HCT116 (cell line): ENCODE data around the gene TMEM132D. TPM values are rescaled to one million over a fixed set of nuclear protein-coding genes. Genes with fewer than 3 reads are reported as not detected.

Experiments
- ATAC-seq: fragments of 200-7000 bp; cut with Tn5 transposase; 2 replicates; pipeline ENCODE4 v1.9.1; 2020; ENCODE audit warnings: mild to moderate bottlenecking, moderate library complexity
- BruUV-seq: library from RNA; stranded (reverse); fragments of 400-500 nt; replicated peaks from 2 replicates; lab custom pipeline; 2021; lab: Mats Ljungman, UMichigan
- CTCF ChIA-PET: fragments of 300-600 bp; sonication (Branson Sonifier 250); formaldehyde crosslinking; loops from one replicate; lab custom pipeline; 2021; ENCODE audit warnings: antibody characterized with exemption; lab: Charles Lee
- POLR2A ChIA-PET: fragments of 300-600, 350-600 bp; sonication (Branson Sonifier 250); formaldehyde crosslinking; loops from one replicate; lab custom pipeline; 2021; ENCODE audit warnings: antibody characterized with exemption; lab: Charles Lee
- RAD21 ChIA-PET, 2 experiments: fragments of 300-600 bp; sonication (Branson Sonifier 250); formaldehyde crosslinking; loops; one replicate each; lab custom pipeline; 2023; ENCODE audit warnings: low total read pairs in 2 of 2; ENCODE audit not compliant: uncharacterized antibody in 2 of 2, unreplicated experiment in 2 of 2, low non-redundant PET in 1 of 2; lab: Charles Lee
- DNase-seq: peaks from one replicate; pipeline ENCODE4 v3.0.0-alpha.2; 2010; ENCODE audit warnings: low read depth, low spot score
- H2AFZ ChIP-seq: fragments of 200-600 bp; shearing (Covaris generic), sonication (generic); 2 replicates; pipeline ENCODE4 v1.6.1; 2017; ENCODE audit warnings: low read depth, mixed run types, mixed read lengths, antibody characterized with exemption, low read length; ENCODE audit not compliant: poor library complexity, severe bottlenecking
- H3K27ac ChIP-seq: 2 replicates; pipeline ENCODE4 v1.5.1; 2012; ENCODE audit warnings: low read depth, low read length
- H3K27me3 ChIP-seq: fragments of 200-600 bp; sonication (generic); 2 replicates; pipeline ENCODE4 v1.6.1; 2016; ENCODE audit warnings: mixed run types, low read length, mixed read lengths; ENCODE audit not compliant: insufficient read depth
- H3K36me3 ChIP-seq, 2 experiments: fragments of 200-500 bp in 1 of 2; fragments of 200-600 bp in 1 of 2; sonication (Bioruptor generic) in 1 of 2; sonication (generic) in 1 of 2; 2 replicates each; pipeline versions ENCODE4 v1.5.1 to v1.6.1; 2014 to 2016; ENCODE audit warnings: low read length in 2 of 2, inconsistent platforms in 1 of 2, mixed read lengths in 1 of 2, mixed run types in 1 of 2; ENCODE audit not compliant: insufficient read depth in 2 of 2, control insufficient read depth in 1 of 2
- H3K4me1 ChIP-seq, 2 experiments: fragments of 200-600 bp in 1 of 2; sonication (generic) in 1 of 2; 2 replicates each; pipeline versions ENCODE4 v1.5.1 to v1.6.1; 2012 to 2017; ENCODE audit warnings: low read length in 2 of 2, inconsistent platforms in 1 of 2, mild to moderate bottlenecking in 1 of 2, mixed read lengths in 1 of 2, mixed run types in 1 of 2, moderate library complexity in 1 of 2; ENCODE audit not compliant: insufficient read depth in 2 of 2, control insufficient read depth in 1 of 2
- H3K4me2 ChIP-seq: fragments of 200-600 bp; sonication (generic); 2 replicates; pipeline ENCODE4 v1.6.1; 2017; ENCODE audit warnings: mixed run types, low read length, mixed read lengths
- H3K4me3 ChIP-seq, 2 experiments: fragments of 200-600 bp in 1 of 2; sonication (generic) in 1 of 2; replicated peaks in 1 of 2; 2 replicates each; pipeline ENCODE4 v1.5.1; 2011 to 2016; ENCODE audit warnings: low read length in 2 of 2, control low read depth in 1 of 2, low read depth in 1 of 2, mild to moderate bottlenecking in 1 of 2, mixed read lengths in 1 of 2, mixed run types in 1 of 2
- H3K79me2 ChIP-seq: fragments of 200-600 bp; sonication (generic); 2 replicates; pipeline ENCODE4 v1.6.1; 2017; ENCODE audit warnings: mild to moderate bottlenecking, mixed run types, low read length, moderate library complexity, mixed read lengths; ENCODE audit not compliant: insufficient read depth
- H3K9ac ChIP-seq: fragments of 200-600 bp; sonication (generic); 2 replicates; pipeline ENCODE4 v1.6.1; 2016; ENCODE audit warnings: low read length, mixed read lengths
- H3K9me2 ChIP-seq: fragments of 200-600 bp; sonication (generic), shearing (Covaris generic); 2 replicates; pipeline ENCODE4 v1.6.1; 2017; ENCODE audit warnings: mixed run types, mild to moderate bottlenecking, moderate library complexity; ENCODE audit not compliant: insufficient read depth
- H3K9me3 ChIP-seq, 2 experiments: fragments of 200-500 bp in 1 of 2; fragments of 200-600 bp in 1 of 2; sonication (Bioruptor generic) in 1 of 2; sonication (generic) in 1 of 2; 2 replicates each; pipeline ENCODE4 v1.6.1; 2014 to 2017; ENCODE audit warnings: low read length in 2 of 2, mixed read lengths in 2 of 2, inconsistent platforms in 1 of 2, low read depth in 1 of 2, mild to moderate bottlenecking in 1 of 2, mixed run types in 1 of 2, moderate library complexity in 1 of 2; ENCODE audit not compliant: control insufficient read depth in 1 of 2, insufficient read depth in 1 of 2
- H4K20me1 ChIP-seq: fragments of 200-600 bp; sonication (generic), shearing (Covaris generic); 2 replicates; pipeline ENCODE4 v1.6.1; 2017; ENCODE audit warnings: mixed run types, mild to moderate bottlenecking, moderate library complexity; ENCODE audit not compliant: insufficient read depth
- ATF3 ChIP-seq: IDR thresholded peaks from 2 replicates; pipeline ENCODE4 v1.6.1; 2012
- CBX3 ChIP-seq: IDR thresholded peaks from 2 replicates; pipeline ENCODE4 v1.6.1; 2012; ENCODE audit warnings: low read depth
- CEBPB ChIP-seq: IDR thresholded peaks from 2 replicates; pipeline ENCODE4 v1.6.1; 2012; ENCODE audit warnings: low read depth
- CTCF ChIP-seq, 3 experiments: fragments of 200-600 bp in 1 of 3; sonication (generic) in 1 of 3; IDR thresholded peaks in 2 of 3; conservative IDR thresholded peaks in 1 of 3; 2 replicates each; pipeline ENCODE4 v1.5.1; 2012 to 2017; ENCODE audit warnings: low read depth in 2 of 3, low read length in 2 of 3, antibody characterized with exemption in 1 of 3, borderline replicate concordance in 1 of 3, control low read depth in 1 of 3, mild to moderate bottlenecking in 1 of 3, mixed read lengths in 1 of 3, mixed run types in 1 of 3, moderate library complexity in 1 of 3; ENCODE audit not compliant: insufficient read depth in 1 of 3
- EGR1 ChIP-seq: IDR thresholded peaks from 2 replicates; pipeline ENCODE4 v1.6.1; 2012; ENCODE audit warnings: low read depth
- ELF1 ChIP-seq: IDR thresholded peaks from 2 replicates; pipeline ENCODE4 v1.6.1; 2012; ENCODE audit warnings: low read depth, borderline replicate concordance
- EZH2 ChIP-seq: fragments of 200-600 bp; sonication (generic); IDR thresholded peaks from 2 replicates; pipeline ENCODE4 v1.6.1; 2017; ENCODE audit warnings: antibody characterized with exemption, mixed run types
- EZH2phosphoT487 ChIP-seq: fragments of 200-600 bp; IDR thresholded peaks from 2 replicates; pipeline ENCODE4 v1.6.1; 2018; ENCODE audit warnings: antibody characterized with exemption, borderline replicate concordance
- FOSL1 ChIP-seq: IDR thresholded peaks from 2 replicates; pipeline ENCODE4 v1.6.1; 2012; ENCODE audit warnings: low read depth
- JUND ChIP-seq: IDR thresholded peaks from 2 replicates; pipeline ENCODE4 v1.6.1; 2012
- RAD21 ChIP-seq: IDR thresholded peaks from 2 replicates; pipeline ENCODE4 v1.6.1; 2012; ENCODE audit warnings: low read depth, mild to moderate bottlenecking
- SIN3A ChIP-seq: IDR thresholded peaks from 2 replicates; pipeline ENCODE4 v1.6.1; 2012; ENCODE audit warnings: low read depth
- SP1 ChIP-seq: IDR thresholded peaks from 2 replicates; pipeline ENCODE4 v1.6.1; 2012; ENCODE audit warnings: low read depth
- SRF ChIP-seq: IDR thresholded peaks from 2 replicates; pipeline ENCODE4 v1.6.1; 2012; ENCODE audit warnings: low read depth
- TCF7L2 ChIP-seq: IDR thresholded peaks from 2 replicates; pipeline ENCODE4 v1.7.0; 2011; ENCODE audit warnings: borderline replicate concordance, inconsistent platforms; ENCODE audit not compliant: insufficient read depth, insufficient read length; ENCODE audit errors: extremely low read depth
- YY1 ChIP-seq: IDR thresholded peaks from 2 replicates; pipeline ENCODE4 v1.6.1; 2011; ENCODE audit warnings: low read length, low read depth, moderate library complexity, mild to moderate bottlenecking; ENCODE audit not compliant: insufficient replicate concordance; ENCODE audit errors: extremely low read depth
- ZBTB33 ChIP-seq: IDR thresholded peaks from 2 replicates; pipeline ENCODE4 v1.6.1; 2011; ENCODE audit warnings: mild to moderate bottlenecking, low read length, moderate library complexity; ENCODE audit not compliant: insufficient replicate concordance; ENCODE audit errors: extremely low read depth
- ZFX ChIP-seq: fragments of 450-650 bp; IDR thresholded peaks from 2 replicates; pipeline ENCODE4 v1.6.1; 2017
- ZNF274 ChIP-seq: fragments of 200-500 bp; sonication (Bioruptor generic); IDR thresholded peaks from 2 replicates; pipeline ENCODE4 v1.6.1; 2014; ENCODE audit warnings: mild to moderate bottlenecking, low read depth, low read length, inconsistent platforms
- intact Hi-C: fragments of 100-400 bp; cut with micrococcal nuclease; formaldehyde crosslinking; loops from 2 replicates; pipeline ENCODE4 v1.10.0; 2022
- total RNA-seq: library from RNA; stranded (reverse); gene quantifications from one replicate; pipeline ENCODE4 v1.2.1, GENCODE V29; 2021; ENCODE audit not compliant: unreplicated experiment

The TMEM132D gene
- total RNA-seq, 1 experiment from 2014 or later, result not detected

GRCh38 chr12:129234209-129234608 lies 669.6 kb downstream of the TMEM132D start:
- Histone ChIP-seq H3K27ac (no peak overlapping the region), H3K4me1 (no peaks in the 10 kb centered on the region), H3K4me3 (no peak overlapping the region), H3K27me3 (no peaks in the 10 kb centered on the region), H3K36me3 (no peaks in the 10 kb centered on the region), H2AFZ (no peak overlapping the region), H4K20me1 (no peaks in the 10 kb centered on the region), H3K9me2 (no peaks in the 10 kb centered on the region), H3K79me2 (no peaks in the 10 kb centered on the region), H3K9me3 (peaks cover 8 to 30% of the 10 kb centered on the region in 2 experiments; a peak in 2 of 4 replicates), H3K4me2 (no peak overlapping the region), H3K9ac (no peak overlapping the region)
- CTCF ChIA-PET, result no interaction called here
- POLR2A ChIA-PET, result no interaction called here
- no peak for ATAC-seq
- no peak for DNase-seq
- intact Hi-C loops, result no loop called here
- TF ChIP-seq EZH2phosphoT487 (no peak), ZNF274 (no peak), SP1 (no peak), FOSL1 (no peak)
- no TSS peak for BruUV-seq
- RAD21 ChIA-PET, result no interaction called here

GRCh38 chr12:129231491-129231890 lies 672.3 kb downstream of the TMEM132D start:
- Histone ChIP-seq H4K20me1 (no peaks in the 10 kb centered on the region), H3K9me3 (peaks cover 3 to 30% of the 10 kb centered on the region in 2 experiments; a peak in 2 of 4 replicates), H2AFZ (no peak overlapping the region), H3K9me2 (no peaks in the 10 kb centered on the region), H3K79me2 (no peaks in the 10 kb centered on the region), H3K27ac (no peak overlapping the region), H3K27me3 (no peaks in the 10 kb centered on the region), H3K4me1 (no peaks in the 10 kb centered on the region), H3K9ac (no peak overlapping the region), H3K36me3 (no peaks in the 10 kb centered on the region), H3K4me3 (no peak overlapping the region), H3K4me2 (no peak overlapping the region)
- TF ChIP-seq EGR1, result no peak
- TF ChIP-seq ZFX, result no peak
- TF ChIP-seq FOSL1, result no peak
- no peak for TF ChIP-seq JUND
- TF ChIP-seq RAD21, result no peak
- no peak for TF ChIP-seq SIN3A
- TF ChIP-seq CEBPB, result no peak
- no peak for TF ChIP-seq TCF7L2
- TF ChIP-seq CTCF (IDR thresholded peaks at IDR 0.05 in 2 of 3, conservative IDR thresholded peaks at IDR 0.05 in 1 of 3; ENCODE audit: borderline replicate concordance in 1 of 3, insufficient read depth in 1 of 3, low read depth in 2 of 3, low read length in 2 of 3), result no peak
- TF ChIP-seq ZBTB33, result no peak
- no peak for TF ChIP-seq ZNF274
- no peak for TF ChIP-seq YY1
- TF ChIP-seq EZH2phosphoT487, result no peak
- TF ChIP-seq CBX3, result no peak
- no peak for TF ChIP-seq SRF
- TF ChIP-seq ELF1, result no peak
- TF ChIP-seq EZH2, result no peak
- no peak for TF ChIP-seq ATF3
- intact Hi-C loops, result no loop called here
- CTCF ChIA-PET, result no interaction called here
- ATAC-seq (no peak), DNase-seq (no peak)
- RAD21 ChIA-PET, result no interaction called here
- BruUV-seq, result no TSS peak
- POLR2A ChIA-PET, result no interaction called here
